Hematopoietic multipotent progenitor cell (in vitro differentiated cells): ENCODE results near the gene SDF2. TPM values are rescaled to one million over a fixed set of nuclear protein-coding genes. Genes with fewer than 3 reads are reported as not detected.
"Not testable (repeated sequence)": the region's sequence is repeated elsewhere in the genome, so short reads cannot be mapped to it uniquely, and the experiment has no call there.

Experiments
- DNase-seq, 3 donors: peaks; one replicate each; pipeline ENCODE4 v3.0.0-alpha.2; 2011 to 2015; ENCODE audit warnings: low read depth in 2 of 3, low spot score in 2 of 3
- total RNA-seq: library from RNA; depleted of rRNA; stranded (reverse); fragments of >200 nt; gene quantifications from one replicate; pipeline ENCODE4 v1.2.3, GENCODE V29; 2012

Gene SDF2
- total RNA-seq, 1 donor: 56.3 TPM

- no peak for DNase-seq
Measured at GRCh38 chr17:28635506-28635905, 26.2 kb downstream of the SDF2 start.

GRCh38 chr17:28634206-28634865 lies 27.4 kb downstream of the SDF2 start:
- DNase-seq: no peak

- no peak for DNase-seq
Measured at GRCh38 chr17:28626818-28627217, 34.9 kb downstream of the SDF2 start.

- DNase-seq: no peak
Measured at GRCh38 chr17:28624148-28624547, 37.6 kb downstream of the SDF2 start.

GRCh38 chr17:28623696-28624095 lies 38.0 kb downstream of the SDF2 start:
- no peak for DNase-seq

GRCh38 chr17:28622186-28622585 lies 39.5 kb downstream of the SDF2 start:
- DNase-seq: no peak

- no peak for DNase-seq
Measured at GRCh38 chr17:28620010-28620409, 41.7 kb downstream of the SDF2 start.

GRCh38 chr17:28618464-28618863 lies 43.2 kb downstream of the SDF2 start:
- DNase-seq: no peak

- DNase-seq: no peak
Measured at GRCh38 chr17:28616281-28616680, 45.4 kb downstream of the SDF2 start.

GRCh38 chr17:28615260-28615940 lies 46.3 kb downstream of the SDF2 start:
- DNase-seq: no peak

GRCh38 chr17:28613931-28614381 lies 47.8 kb downstream of the SDF2 start, which contains the start of gene RSKR:
TSS of gene RSKR (minus strand) at chr17:28614185. CDS start at chr17:28614161, 24 bp downstream.
- DNase-seq: peak in 2 of 3 donors; percentile 48 to 77

- peak in 1 of 3 donors; percentile 56 for DNase-seq
Measured at GRCh38 chr17:28612936-28613872, 48.5 kb downstream of the SDF2 start.

GRCh38 chr17:28612531-28612930 lies 49.2 kb downstream of the SDF2 start:
- DNase-seq: peak in 1 of 3 donors; percentile 23

- no peak for DNase-seq
Measured at GRCh38 chr17:28610376-28610775, 51.3 kb downstream of the SDF2 start.

GRCh38 chr17:28604031-28604430 lies 57.7 kb downstream of the SDF2 start:
- DNase-seq: not testable (repeated sequence)

GRCh38 chr17:28599311-28600184 lies 62.2 kb downstream of the SDF2 start:
- DNase-seq: peak; percentile 58 to 77 (median 72)

GRCh38 chr17:28598799-28599310 lies 62.9 kb downstream of the SDF2 start, which contains the start of gene SPAG5:
TSS of gene SPAG5 (minus strand) at chr17:28599025. CDS start at chr17:28598946, 79 bp downstream.
- DNase-seq: peak; percentile 89 to 95 (median 91)

GRCh38 chr17:28598389-28598788 lies 63.3 kb downstream of the SDF2 start:
- DNase-seq: no peak
